ENCODE results near the gene SNAI3. TPM values are rescaled to one million over a fixed set of nuclear protein-coding genes. Genes with fewer than 3 reads are reported as not detected.
A peak's percentile ranks its signal among the peaks of the same experiment; 100 is the strongest.

The SNAI3 gene
- total and polyA plus RNA-seq, 2 of the 4 experiments (the other 2 are of a cell fraction) = 0.21 TPM; not detected in 1

DNA sequence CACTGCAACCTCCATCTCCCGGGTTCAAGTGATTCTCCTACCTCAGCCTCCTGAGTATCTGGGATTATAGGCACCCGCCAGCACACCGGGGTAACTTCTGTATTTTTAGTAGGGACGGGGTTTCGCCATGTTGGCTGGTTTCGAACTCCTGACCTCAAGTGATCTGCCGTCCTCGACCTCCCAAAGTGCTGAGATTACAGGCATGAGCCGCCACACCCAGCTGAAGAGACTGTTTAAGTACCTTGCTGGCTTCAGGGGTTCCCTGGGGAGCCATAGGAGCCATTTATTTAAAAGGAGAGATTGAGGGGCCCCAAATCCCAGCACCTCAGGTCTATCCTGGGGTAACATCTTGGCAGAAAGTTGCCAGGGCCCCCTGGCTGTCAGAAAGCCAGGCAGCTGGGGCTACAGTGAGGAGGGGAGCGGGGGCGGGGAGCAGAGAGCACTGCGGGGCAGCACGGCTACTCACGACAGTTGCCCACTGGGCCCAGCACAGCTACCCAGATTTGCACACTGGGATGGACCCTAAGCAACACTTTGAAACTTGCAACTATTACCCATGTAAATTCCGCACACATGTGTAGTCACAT, 1.6 kb downstream of the SNAI3 start:
- Histone ChIP-seq H3K36me3 (ENCODE audit: control insufficient read depth, insufficient read depth, low read length) (no peaks in the 10 kb centered on the region), H3K79me1 (ENCODE audit: low read depth in 1 of 2, low read length in 2 of 2) (no peaks in the 10 kb centered on the region), H3K4ac (ENCODE audit: low read depth, low read length) (no peak overlapping the region), H3K14ac (replicated peaks; ENCODE audit: low read depth, low read length) (no peak overlapping the region), H3K4me1 (ENCODE audit: control insufficient read depth, insufficient read depth, low read length) (peaks cover 7% of the 10 kb centered on the region; the same call in 1 of the 2 replicates), H2BK5ac (ENCODE audit: low read depth, low read length, poor library complexity, severe bottlenecking) (no peak overlapping the region), H4K8ac (ENCODE audit: low read depth in 2 of 2, low read length in 2 of 2) (no peak overlapping the region), H3K27ac (ENCODE audit: insufficient read depth, low read length) (no peak overlapping the region), H2AFZ (replicated peaks; ENCODE audit: low read length, poor library complexity) (peak overlapping the region; percentile 84), H3K9ac (ENCODE audit: low read depth, low read length) (no peak overlapping the region), H3K4me2 (ENCODE audit: low read depth, low read length) (no peak overlapping the region), H4K91ac (ENCODE audit: insufficient read depth, low read depth, low read length) (no peak overlapping the region), H2AK9ac (replicated peaks; ENCODE audit: low read depth, low read length, poor library complexity) (no peak overlapping the region), H3K9me3 (ENCODE audit: control insufficient read depth, insufficient read depth, low read length) (no peaks in the 10 kb centered on the region), H3K18ac (ENCODE audit: low read depth, low read length) (no peak overlapping the region), H4K5ac (ENCODE audit: low read depth, low read length) (no peak overlapping the region), H3K23ac (ENCODE audit: low read depth, low read length) (no peak overlapping the region), H3K9me1 (ENCODE audit: insufficient read depth, low read length) (no peaks in the 10 kb centered on the region), H3K4me3 (ENCODE audit: insufficient read depth, low read depth, low read length) (no peak overlapping the region), H2AK5ac (ENCODE audit: low read depth, low read length) (no peak overlapping the region), H2BK20ac (ENCODE audit: low read depth, low read length) (no peak overlapping the region), H3K27me3 (ENCODE audit: control insufficient read depth, insufficient read depth, low read length) (peaks cover 28% of the 10 kb centered on the region), H3K56ac (ENCODE audit: extremely low read depth, insufficient read depth, low read length) (no peak overlapping the region), H2BK120ac (ENCODE audit: low read depth, low read length) (no peak overlapping the region), H4K20me1 (ENCODE audit: insufficient read depth, low read length) (peaks cover 7% of the 10 kb centered on the region; the same call in 1 of the 2 replicates), H2BK15ac (ENCODE audit: low read depth, low read length) (no peak overlapping the region)
- dilution Hi-C loops (cut with HindIII; ENCODE audit: low sequenced_read_pairs, unreplicated experiment) (no loop called here), in situ Hi-C loops (cut with MboI; ENCODE audit: low sequenced_read_pairs) (no loop called here), intact Hi-C loops (cut with micrococcal nuclease) (loop anchor here (1.0 kb wide), 1 partner anchor 21 kb away; the partner anchor contains the start of gene MVD)
- ATAC-seq (ENCODE audit: low read depth) = peak; percentile 2; the same call in 1 of the 2 replicates
- POLR2A ChIA-PET (ENCODE audit: unreplicated experiment) = no interaction called here
- TF ChIP-seq CEBPB (IDR thresholded peaks at IDR 0.05; ENCODE audit: low read depth, low read length) (no peak), FOS (IDR thresholded peaks at IDR 0.05; ENCODE audit: low read depth, low read length) (no peak), RAD21 (IDR thresholded peaks at IDR 0.05; ENCODE audit: low read length) (no peak), MXI1 (IDR thresholded peaks at IDR 0.05; ENCODE audit: borderline replicate concordance, low read depth, low read length) (no peak), CHD1 (IDR thresholded peaks at IDR 0.05; ENCODE audit: low read depth, low read length) (no peak), MAZ (IDR thresholded peaks at IDR 0.05; ENCODE audit: borderline replicate concordance, low read depth, low read length) (no peak), BHLHE40 (IDR thresholded peaks at IDR 0.05; ENCODE audit: low read depth, low read length) (no peak), MAFK (IDR thresholded peaks at IDR 0.05; ENCODE audit: low read depth, low read length) (no peak), RCOR1 (IDR thresholded peaks at IDR 0.05; ENCODE audit: insufficient replicate concordance, low read length) (no peak), POLR2A (IDR thresholded peaks at IDR 0.05; ENCODE audit: low read depth, low read length) (no peak), SMC3 (IDR thresholded peaks at IDR 0.05; ENCODE audit: low read depth, low read length) (no peak), RFX5 (IDR thresholded peaks at IDR 0.05; ENCODE audit: low read depth, low read length) (no peak), NFE2L2 (IDR thresholded peaks at IDR 0.05; ENCODE audit: low read depth, low read length) (no peak)
- TF ChIP-seq, protein P1, sequence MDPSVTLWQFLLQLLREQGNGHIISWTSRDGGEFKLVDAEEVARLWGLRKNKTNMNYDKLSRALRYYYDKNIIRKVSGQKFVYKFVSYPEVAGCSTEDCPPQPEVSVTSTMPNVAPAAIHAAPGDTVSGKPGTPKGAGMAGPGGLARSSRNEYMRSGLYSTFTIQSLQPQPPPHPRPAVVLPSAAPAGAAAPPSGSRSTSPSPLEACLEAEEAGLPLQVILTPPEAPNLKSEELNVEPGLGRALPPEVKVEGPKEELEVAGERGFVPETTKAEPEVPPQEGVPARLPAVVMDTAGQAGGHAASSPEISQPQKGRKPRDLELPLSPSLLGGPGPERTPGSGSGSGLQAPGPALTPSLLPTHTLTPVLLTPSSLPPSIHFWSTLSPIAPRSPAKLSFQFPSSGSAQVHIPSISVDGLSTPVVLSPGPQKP (IDR thresholded peaks at IDR 0.05; ENCODE audit: borderline replicate concordance, low read depth, low read length) = no peak
- TF ChIP-seq, protein P2, sequence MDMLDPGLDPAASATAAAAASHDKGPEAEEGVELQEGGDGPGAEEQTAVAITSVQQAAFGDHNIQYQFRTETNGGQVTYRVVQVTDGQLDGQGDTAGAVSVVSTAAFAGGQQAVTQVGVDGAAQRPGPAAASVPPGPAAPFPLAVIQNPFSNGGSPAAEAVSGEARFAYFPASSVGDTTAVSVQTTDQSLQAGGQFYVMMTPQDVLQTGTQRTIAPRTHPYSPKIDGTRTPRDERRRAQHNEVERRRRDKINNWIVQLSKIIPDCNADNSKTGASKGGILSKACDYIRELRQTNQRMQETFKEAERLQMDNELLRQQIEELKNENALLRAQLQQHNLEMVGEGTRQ (IDR thresholded peaks at IDR 0.05; ENCODE audit: low read depth, low read length) = no peak
- TF ChIP-seq, protein P3, sequence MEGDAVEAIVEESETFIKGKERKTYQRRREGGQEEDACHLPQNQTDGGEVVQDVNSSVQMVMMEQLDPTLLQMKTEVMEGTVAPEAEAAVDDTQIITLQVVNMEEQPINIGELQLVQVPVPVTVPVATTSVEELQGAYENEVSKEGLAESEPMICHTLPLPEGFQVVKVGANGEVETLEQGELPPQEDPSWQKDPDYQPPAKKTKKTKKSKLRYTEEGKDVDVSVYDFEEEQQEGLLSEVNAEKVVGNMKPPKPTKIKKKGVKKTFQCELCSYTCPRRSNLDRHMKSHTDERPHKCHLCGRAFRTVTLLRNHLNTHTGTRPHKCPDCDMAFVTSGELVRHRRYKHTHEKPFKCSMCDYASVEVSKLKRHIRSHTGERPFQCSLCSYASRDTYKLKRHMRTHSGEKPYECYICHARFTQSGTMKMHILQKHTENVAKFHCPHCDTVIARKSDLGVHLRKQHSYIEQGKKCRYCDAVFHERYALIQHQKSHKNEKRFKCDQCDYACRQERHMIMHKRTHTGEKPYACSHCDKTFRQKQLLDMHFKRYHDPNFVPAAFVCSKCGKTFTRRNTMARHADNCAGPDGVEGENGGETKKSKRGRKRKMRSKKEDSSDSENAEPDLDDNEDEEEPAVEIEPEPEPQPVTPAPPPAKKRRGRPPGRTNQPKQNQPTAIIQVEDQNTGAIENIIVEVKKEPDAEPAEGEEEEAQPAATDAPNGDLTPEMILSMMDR (conservative IDR thresholded peaks at IDR 0.05; ENCODE audit: low read depth, low read length) = no peak
- no TSS peak for BruUV-seq (replicated peaks)
- 80% methylated on average over 3 of the region's 15 CpGs; no CpG with 5 or more reads in 1 of the 2 experiments for WGBS, 2 experiments (ENCODE audit: extremely low coverage in 2 of 2, insufficient read length in 1 of 2)
- CTCF ChIA-PET = interaction anchor here (0.9 kb wide), 1 partner anchor 88 kb away, joined by 4 read pairs; no protein-coding TSS in a partner anchor
- DNase-seq = no peak

Measured in IMR-90 (cell line).